Gastroesophageal sphincter (tissue), 4 donors: ENCODE data around the gene HACD2. TPM values are rescaled to one million over a fixed set of nuclear protein-coding genes. Genes with fewer than 3 reads are reported as not detected.
"Not testable (repeated sequence)": the region's sequence is repeated elsewhere in the genome, so short reads cannot be mapped to it uniquely, and the experiment has no call there.

Source experiments
- ATAC-seq: fragments of 150-250 bp; one replicate; pipeline ENCODE4 v1.9.1; 2016; ENCODE audit warnings: mild to moderate bottlenecking, moderate library complexity
- H3K27ac ChIP-seq, 4 donors: fragments of 200-600 bp; sonication (generic) in 3 of 4; 1 replicate in 3 of 4; 2 replicates in 1 of 4; pipeline ENCODE4 v1.5.1; 2016 to 2019
- H3K27me3 ChIP-seq: fragments of 200-600 bp; sonication (generic); one replicate; pipeline ENCODE4 v1.5.1; 2019
- H3K36me3 ChIP-seq, 2 donors: fragments of 200-600 bp; sonication (generic); one replicate each; pipeline ENCODE4 v1.5.1; 2019; ENCODE audit warnings: control low read depth in 1 of 2
- H3K4me1 ChIP-seq, 3 donors: fragments of 200-600 bp; sonication (generic); 1 replicate in 2 of 3; 2 replicates in 1 of 3; pipeline ENCODE4 v1.5.1; 2016 to 2019; ENCODE audit warnings: control low read depth in 2 of 3
- H3K4me3 ChIP-seq, 2 donors: fragments of 200-600 bp; sonication (generic); one replicate each; pipeline ENCODE4 v1.5.1; 2019; ENCODE audit warnings: mild to moderate bottlenecking in 1 of 2, moderate library complexity in 1 of 2
- H3K9me3 ChIP-seq, 3 donors: fragments of 200-600 bp; sonication (generic); one replicate each; pipeline ENCODE4 v1.5.1; 2017 to 2019; ENCODE audit warnings: control low read depth in 2 of 3
- CTCF ChIP-seq, 4 experiments: fragments of 200-600 bp in 2 of 4; fragments of 450-650 bp in 2 of 4; sonication (generic) in 1 of 4; IDR thresholded peaks; one replicate each; pipeline ENCODE4 v1.5.1; 2017 to 2019; ENCODE audit warnings: antibody characterized with exemption in 4 of 4, mild to moderate bottlenecking in 2 of 4, moderate library complexity in 2 of 4
- EP300 ChIP-seq: sonication (generic); formaldehyde crosslinking; IDR thresholded peaks from one replicate; pipeline ENCODE4 v1.6.1; 2017; ENCODE audit warnings: antibody characterized with exemption, mild to moderate bottlenecking
- POLR2A ChIP-seq, 2 donors: fragments of 450-650 bp; IDR thresholded peaks; one replicate each; pipeline ENCODE4 v1.6.1; 2017; ENCODE audit warnings: antibody characterized with exemption in 2 of 2, mild to moderate bottlenecking in 2 of 2, moderate library complexity in 1 of 2
- POLR2AphosphoS5 ChIP-seq: sonication (generic); formaldehyde crosslinking; IDR thresholded peaks from one replicate; pipeline ENCODE4 v1.6.1; 2017; ENCODE audit warnings: antibody characterized with exemption
- WGBS, 2 donors: methylation state at CpG; one replicate each; pipeline ENCODE4 v1.1.5; 2018; ENCODE audit warnings: low coverage in 1 of 2; 5-methylcytosine and 5-hydroxymethylcytosine counted together
- total RNA-seq, 4 donors: library from RNA; depleted of rRNA; stranded (reverse); fragments of >200 nt; gene quantifications; one replicate each; pipeline ENCODE4 v1.1.0, GENCODE V29; 2016

Gene HACD2
- total RNA-seq, 4 donors from 2014 or later: 21.3 to 36.7 (median 28.1) TPM

DNA sequence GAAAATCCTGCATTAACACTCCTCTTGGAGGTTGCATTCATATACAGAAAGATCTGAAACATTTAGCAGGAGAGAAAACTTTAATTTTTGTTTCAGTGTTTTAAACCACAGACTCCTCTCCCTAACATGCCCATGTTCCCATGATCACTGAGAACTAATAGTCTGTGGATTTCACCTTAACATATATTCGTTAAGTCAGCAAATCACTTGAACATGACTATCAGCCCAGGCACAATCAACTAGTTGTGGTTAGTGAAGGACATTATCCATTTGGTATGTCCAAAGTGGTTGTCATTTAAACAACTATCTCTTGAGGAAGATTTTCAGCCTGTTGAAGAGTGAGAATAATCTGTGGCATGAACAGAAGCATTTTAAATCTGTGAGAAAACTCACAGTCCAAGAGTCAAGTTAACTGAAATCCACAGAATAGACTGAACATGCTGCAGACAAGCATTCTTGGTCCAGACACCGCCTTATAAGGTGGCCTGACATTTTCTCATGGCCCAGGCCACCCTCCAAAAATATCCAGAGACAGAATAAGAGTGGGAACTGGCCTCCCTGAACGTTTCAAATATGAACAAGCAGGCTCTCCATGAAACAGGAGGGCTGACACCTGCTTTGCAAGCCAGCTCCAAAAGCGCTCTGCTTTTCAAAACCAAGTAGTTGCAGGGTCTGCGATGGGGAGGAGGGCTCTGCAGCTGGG is 96.1 kb downstream of the HACD2 start:
- Histone ChIP-seq H3K36me3 (peaks cover 0 to 8% of the 10 kb centered on the region in 2 donors), H3K27ac (peak overlapping the region; percentile 20 to 73 (median 62)), H3K9me3 (no peaks in the 10 kb centered on the region), H3K4me3 (no peak overlapping the region), H3K4me1 (peaks cover 0 to 47% (median 2%) of the 10 kb centered on the region in 3 donors), H3K27me3 (no peaks in the 10 kb centered on the region)
- WGBS, 2 donors: 43% methylated on average over 2 to 4 of the region's 5 CpGs
- no peak for TF ChIP-seq CTCF (IDR thresholded peaks at IDR 0.05)
- ATAC-seq: peak; percentile 37

- ATAC-seq, H3K4me3 ChIP-seq, H3K9me3 ChIP-seq, H3K36me3 ChIP-seq, H3K27me3 ChIP-seq, H3K27ac ChIP-seq: not testable (repeated sequence)
- WGBS, 2 donors: 82 to 83% methylated on average over 6 of the region's 8 CpGs
- H3K4me1 ChIP-seq: peaks cover 0 to 34% (median 2%) of the 10 kb centered on the region in 3 donors
These were observed 97.8 kb downstream of the HACD2 start for GRCh38 chr3:123487063-123487462.

GRCh38 chr3:123486460-123486859 is 98.4 kb downstream of the HACD2 start:
- no peak overlapping the region for H3K4me3 ChIP-seq
- peaks cover 0 to 8% of the 10 kb centered on the region in 2 donors for H3K36me3 ChIP-seq
- WGBS, 2 donors: 80 to 82% methylated on average over 1 to 5 of the region's 7 CpGs
- TF ChIP-seq POLR2AphosphoS5 (no peak), EP300 (no peak), CTCF (IDR thresholded peaks at IDR 0.05) (no peak), POLR2A (IDR thresholded peaks at IDR 0.05) (no peak)
- no peaks in the 10 kb centered on the region for H3K9me3 ChIP-seq
- peaks cover 0 to 31% (median 2%) of the 10 kb centered on the region in 3 donors for H3K4me1 ChIP-seq
- ATAC-seq: no peak
- H3K27me3 ChIP-seq: no peaks in the 10 kb centered on the region
- H3K27ac ChIP-seq: no peak overlapping the region

DNA sequence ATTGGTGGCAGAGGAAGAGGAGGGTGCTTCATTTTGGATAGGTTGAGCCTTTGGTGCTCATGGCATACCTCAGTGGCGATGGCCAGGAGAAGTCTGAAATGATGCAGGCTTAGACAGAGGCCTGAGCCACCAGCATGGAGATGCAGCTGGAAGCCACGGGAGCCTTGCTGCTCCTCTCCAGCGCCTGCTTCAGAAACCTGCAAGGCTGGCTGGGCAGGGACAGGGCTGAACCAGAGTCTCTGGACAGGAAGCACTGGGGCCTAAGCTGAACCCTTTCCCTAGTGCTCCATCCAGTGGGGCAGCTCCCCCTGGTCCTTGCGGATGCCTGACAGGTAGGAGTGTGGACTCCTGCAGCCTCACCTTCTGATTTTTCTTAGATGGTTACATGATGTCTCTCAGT is 99.3 kb downstream of the HACD2 start:
- Histone ChIP-seq H3K27ac (no peak overlapping the region), H3K36me3 (peaks cover 0 to 3% of the 10 kb centered on the region in 2 donors), H3K27me3 (no peaks in the 10 kb centered on the region), H3K4me1 (peaks cover 0 to 31% (median 2%) of the 10 kb centered on the region in 3 donors), H3K4me3 (no peak overlapping the region), H3K9me3 (no peaks in the 10 kb centered on the region)
- ATAC-seq: no peak
- 86 to 90% methylated on average over 1 to 3 of the region's 4 CpGs for WGBS, 2 donors
- TF ChIP-seq EP300 (no peak), POLR2AphosphoS5 (no peak), CTCF (IDR thresholded peaks at IDR 0.05) (no peak), POLR2A (IDR thresholded peaks at IDR 0.05) (no peak)

GRCh38 chr3:123483146-123483545 is 101.7 kb downstream of the HACD2 start:
- H3K27me3 ChIP-seq: no peaks in the 10 kb centered on the region
- H3K36me3 ChIP-seq: no peaks in the 10 kb centered on the region
- WGBS, 2 donors: 88% methylated on average over 3 of the region's 6 CpGs; no CpG with 5 or more reads in 1 of the 2 donors
- H3K4me1 ChIP-seq: peaks cover 0 to 13% (median 0%) of the 10 kb centered on the region in 3 donors
- TF ChIP-seq CTCF (IDR thresholded peaks at IDR 0.05) (no peak), EP300 (no peak)
- ATAC-seq: no peak
- no peak overlapping the region for H3K4me3 ChIP-seq
- H3K9me3 ChIP-seq: no peaks in the 10 kb centered on the region
- H3K27ac ChIP-seq: no peak overlapping the region
